A673 (cell line): Measurements from ENCODE around the gene PERM1.

Experiments
- EZH2 ChIP-seq: fragments of 200-600 bp; sonication (generic); IDR thresholded peaks from 2 replicates; pipeline ENCODE4 v1.6.1; 2017; ENCODE audit warnings: borderline replicate concordance, low read depth, mild to moderate bottlenecking, mixed read lengths, antibody characterized with exemption, low read length; ENCODE audit not compliant: poor library complexity, severe bottlenecking
- TF ChIP-seq, protein P1 (sequence below): fragments of 300-800, 200-600 bp; sonication (generic); conservative IDR thresholded peaks from 2 replicates; pipeline ENCODE4 v1.5.1; 2017; ENCODE audit warnings: low read depth, mild to moderate bottlenecking, antibody characterized with exemption, low read length, moderate library complexity, mixed read lengths

DNA sequence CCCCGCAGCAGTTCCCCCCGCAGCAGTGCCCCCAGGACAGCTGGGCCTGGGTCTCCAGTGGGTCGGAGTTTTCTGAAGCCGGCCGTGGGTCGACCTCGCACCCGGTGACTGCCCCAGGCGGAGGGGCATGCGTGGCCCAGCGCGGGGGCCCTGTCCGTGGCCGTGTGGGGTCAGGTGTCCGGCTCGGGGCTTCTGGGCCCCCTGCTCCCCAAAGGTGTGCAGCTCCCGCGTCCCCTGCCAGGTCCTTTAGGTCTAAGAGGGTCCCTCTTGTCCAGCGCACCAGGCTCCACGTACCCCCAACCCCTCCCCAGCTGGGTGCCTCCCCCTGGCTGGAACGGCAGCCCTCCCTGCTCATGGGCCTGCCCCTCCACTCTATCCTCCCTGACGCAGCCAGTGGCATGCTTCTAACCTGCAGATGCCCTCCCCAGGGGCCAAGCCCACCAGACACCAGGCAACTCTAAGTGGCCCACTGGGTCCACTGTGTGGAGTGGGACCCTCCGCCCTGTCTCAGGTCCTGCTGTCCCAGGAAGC, 23.9 kb upstream of the PERM1 start:
- TF ChIP-seq, protein P1, sequence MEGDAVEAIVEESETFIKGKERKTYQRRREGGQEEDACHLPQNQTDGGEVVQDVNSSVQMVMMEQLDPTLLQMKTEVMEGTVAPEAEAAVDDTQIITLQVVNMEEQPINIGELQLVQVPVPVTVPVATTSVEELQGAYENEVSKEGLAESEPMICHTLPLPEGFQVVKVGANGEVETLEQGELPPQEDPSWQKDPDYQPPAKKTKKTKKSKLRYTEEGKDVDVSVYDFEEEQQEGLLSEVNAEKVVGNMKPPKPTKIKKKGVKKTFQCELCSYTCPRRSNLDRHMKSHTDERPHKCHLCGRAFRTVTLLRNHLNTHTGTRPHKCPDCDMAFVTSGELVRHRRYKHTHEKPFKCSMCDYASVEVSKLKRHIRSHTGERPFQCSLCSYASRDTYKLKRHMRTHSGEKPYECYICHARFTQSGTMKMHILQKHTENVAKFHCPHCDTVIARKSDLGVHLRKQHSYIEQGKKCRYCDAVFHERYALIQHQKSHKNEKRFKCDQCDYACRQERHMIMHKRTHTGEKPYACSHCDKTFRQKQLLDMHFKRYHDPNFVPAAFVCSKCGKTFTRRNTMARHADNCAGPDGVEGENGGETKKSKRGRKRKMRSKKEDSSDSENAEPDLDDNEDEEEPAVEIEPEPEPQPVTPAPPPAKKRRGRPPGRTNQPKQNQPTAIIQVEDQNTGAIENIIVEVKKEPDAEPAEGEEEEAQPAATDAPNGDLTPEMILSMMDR: no peak
- no peak for TF ChIP-seq EZH2
